Uterus (tissue), 4 donors: ENCODE results near the gene KIAA1328. TPM values are rescaled to one million over a fixed set of nuclear protein-coding genes. Genes with fewer than 3 reads are reported as not detected.

Experiments used
- DNase-seq, 2 donors: peaks; one replicate each; pipeline ENCODE4 v3.0.0-alpha.2; 2019 to 2020
- H3K27ac ChIP-seq, 2 donors: fragments of 200-600 bp; sonication (generic); 1 replicate in 1 of 2; 2 replicates in 1 of 2; pipeline ENCODE4 v1.5.1; 2016 to 2018
- H3K27me3 ChIP-seq, 2 donors: fragments of 200-600 bp; sonication (generic); one replicate each; pipeline ENCODE4 v1.5.1; 2018 to 2019; ENCODE audit warnings: control low read depth in 1 of 2
- H3K36me3 ChIP-seq, 2 donors: fragments of 200-600 bp; sonication (generic); one replicate each; pipeline ENCODE4 v1.5.1; 2019; ENCODE audit warnings: control low read depth in 1 of 2
- H3K4me1 ChIP-seq, 2 donors: fragments of 200-600 bp; sonication (generic); one replicate each; pipeline ENCODE4 v1.5.1; 2018 to 2019; ENCODE audit warnings: control low read depth in 1 of 2
- H3K4me3 ChIP-seq, 2 donors: fragments of 200-600 bp; sonication (generic); 1 replicate in 1 of 2; 2 replicates in 1 of 2; pipeline ENCODE4 v1.5.1; 2018 to 2019; ENCODE audit warnings: mild to moderate bottlenecking in 1 of 2
- H3K9me3 ChIP-seq, 2 donors: fragments of 200-600 bp; sonication (generic); one replicate each; pipeline ENCODE4 v1.5.1; 2019; ENCODE audit warnings: control low read depth in 1 of 2
- CTCF ChIP-seq, 4 experiments: fragments of 200-600 bp in 2 of 4; fragments of 450-650 bp in 2 of 4; sonication (generic) in 2 of 4; IDR thresholded peaks; one replicate each; pipeline ENCODE4 v1.5.1; 2016 to 2019; ENCODE audit warnings: antibody characterized with exemption in 4 of 4, mild to moderate bottlenecking in 2 of 4, moderate library complexity in 1 of 4
- POLR2A ChIP-seq, 2 donors: fragments of 450-650 bp; IDR thresholded peaks; one replicate each; pipeline ENCODE4 v1.6.1; 2016; ENCODE audit warnings: antibody characterized with exemption in 2 of 2, mild to moderate bottlenecking in 1 of 2, moderate library complexity in 1 of 2
- intact Hi-C: fragments of 100-400 bp; cut with DNase I; formaldehyde crosslinking; loops from one replicate; pipeline ENCODE4 v1.15.1; 2023; ENCODE audit warnings: low total_unique reads
- total RNA-seq, 4 donors: library from RNA; depleted of rRNA in 3 of 4; stranded (reverse); fragments of >200 nt in 3 of 4; gene quantifications; one replicate each; pipeline versions ENCODE4 v1.1.0 to v1.2.4, GENCODE V29; 2014 to 2023
- donor health status: DM: yes; HTN: yes; CAD: no.

Gene KIAA1328
- total RNA-seq, 4 donors from 2014 or later, result 16.5 to 55.1 (median 31.7) TPM

DNA sequence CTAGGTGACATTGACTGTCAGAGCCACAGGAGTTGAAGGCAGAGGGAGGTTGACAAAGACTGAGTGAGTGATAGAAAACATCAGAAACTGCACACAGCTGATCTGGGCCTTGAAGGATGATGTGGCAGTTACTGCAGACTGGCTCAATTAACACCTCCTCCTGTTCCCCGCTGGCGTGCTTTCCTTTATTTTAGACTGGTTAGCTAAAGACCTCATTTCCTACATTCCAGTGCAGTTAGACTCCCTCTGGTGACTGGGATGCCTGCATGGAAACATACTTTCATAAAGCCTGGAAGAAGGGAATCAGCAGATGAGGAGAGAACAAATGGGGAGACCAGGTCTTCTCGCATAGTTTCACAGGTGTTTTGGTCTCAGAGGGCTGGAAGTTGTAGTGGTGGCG lies 7.2 kb upstream of the KIAA1328 start:
- Histone ChIP-seq H3K9me3 (no peaks in the 10 kb centered on the region), H3K4me3 (no peak overlapping the region), H3K27me3 (no peaks in the 10 kb centered on the region), H3K27ac (no peak overlapping the region), H3K36me3 (no peaks in the 10 kb centered on the region), H3K4me1 (no peaks in the 10 kb centered on the region)
- TF ChIP-seq CTCF (IDR thresholded peaks at IDR 0.05) (no peak), POLR2A (IDR thresholded peaks at IDR 0.05) (no peak)
- intact Hi-C loops, result no loop called here
- DNase-seq, result no peak

- DNase-seq, result no peak
- H3K9me3 ChIP-seq, result no peaks in the 10 kb centered on the region
- TF ChIP-seq POLR2A (IDR thresholded peaks at IDR 0.05) (no peak), CTCF (IDR thresholded peaks at IDR 0.05) (no peak)
- H3K4me1 ChIP-seq, result no peaks in the 10 kb centered on the region
- no peaks in the 10 kb centered on the region for H3K27me3 ChIP-seq
- intact Hi-C loops, result no loop called here
- no peaks in the 10 kb centered on the region for H3K36me3 ChIP-seq
- H3K27ac ChIP-seq, result no peak overlapping the region
- no peak overlapping the region for H3K4me3 ChIP-seq
Measured at GRCh38 chr18:36825526-36825925, 3.4 kb upstream of the KIAA1328 start.

GRCh38 chr18:36826556-36826955 lies 2.4 kb upstream of the KIAA1328 start:
- no peaks in the 10 kb centered on the region for H3K27me3 ChIP-seq
- no peak overlapping the region for H3K27ac ChIP-seq
- no peaks in the 10 kb centered on the region for H3K4me1 ChIP-seq
- no peak for DNase-seq
- H3K9me3 ChIP-seq, result no peaks in the 10 kb centered on the region
- intact Hi-C loops, result no loop called here
- no peaks in the 10 kb centered on the region for H3K36me3 ChIP-seq
- TF ChIP-seq POLR2A (IDR thresholded peaks at IDR 0.05), result no peak
- TF ChIP-seq CTCF (IDR thresholded peaks at IDR 0.05), result no peak
- H3K4me3 ChIP-seq, result no peak overlapping the region

- Histone ChIP-seq H3K27ac (peak overlapping the region; percentile 75 to 86), H3K9me3 (no peaks in the 10 kb centered on the region), H3K27me3 (no peaks in the 10 kb centered on the region), H3K36me3 (no peaks in the 10 kb centered on the region), H3K4me3 (peak overlapping the region; percentile 74 to 80), H3K4me1 (no peaks in the 10 kb centered on the region)
- DNase-seq, result peak; percentile 18 to 26
- TF ChIP-seq POLR2A (IDR thresholded peaks at IDR 0.05), result no peak
- no peak for TF ChIP-seq CTCF (IDR thresholded peaks at IDR 0.05)
- intact Hi-C loops, result no loop called here
Measured at GRCh38 chr18:36828157-36828629, 734 bp upstream of the KIAA1328 start.

DNA sequence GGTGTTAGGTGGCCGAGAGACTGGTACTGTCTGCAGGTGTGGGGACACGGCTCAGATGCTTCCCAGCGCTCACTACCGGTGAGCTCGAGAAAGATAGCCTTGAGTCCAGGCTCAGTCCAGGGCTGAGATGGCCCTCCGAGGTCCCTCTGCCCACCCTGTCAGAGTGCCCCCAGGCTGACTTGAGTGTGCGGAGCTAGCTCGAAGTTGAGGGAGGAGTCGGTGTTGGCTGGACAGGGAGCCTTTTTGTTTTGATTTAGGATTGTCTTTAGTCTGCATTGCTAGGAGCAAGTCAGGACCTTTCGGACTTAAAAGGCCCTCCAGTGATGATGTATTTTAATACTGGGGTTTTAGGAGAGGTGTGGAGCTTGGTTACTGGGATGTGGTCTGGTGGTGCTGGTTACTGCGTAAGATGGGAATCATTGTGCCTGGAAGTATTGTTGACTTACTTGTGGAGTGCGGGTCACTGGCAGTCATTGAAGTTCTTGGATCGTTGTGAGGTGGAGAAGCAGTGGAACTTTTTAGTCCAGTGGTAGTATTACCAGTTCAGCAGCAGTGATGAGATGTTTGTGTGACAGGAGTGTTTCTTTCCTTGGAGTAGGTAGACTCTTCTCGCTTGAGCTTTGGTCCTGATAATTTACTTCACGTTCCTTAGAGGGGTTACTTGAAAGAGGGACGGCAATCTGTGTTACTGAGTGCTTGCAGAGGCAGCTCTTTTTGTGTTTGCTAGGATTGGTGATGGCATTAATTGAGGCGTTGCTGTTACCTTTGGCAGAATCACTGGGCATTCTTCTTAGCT lies 633 bp downstream of the KIAA1328 start:
- no peaks in the 10 kb centered on the region for H3K27me3 ChIP-seq
- peak overlapping the region; percentile 75 to 86 for H3K27ac ChIP-seq
- H3K4me3 ChIP-seq, result peak overlapping the region; percentile 74 to 80
- no peaks in the 10 kb centered on the region for H3K4me1 ChIP-seq
- no peak for DNase-seq
- H3K9me3 ChIP-seq, result no peaks in the 10 kb centered on the region
- no peaks in the 10 kb centered on the region for H3K36me3 ChIP-seq
- intact Hi-C loops, result no loop called here
- TF ChIP-seq CTCF (IDR thresholded peaks at IDR 0.05) (no peak), POLR2A (IDR thresholded peaks at IDR 0.05) (no peak)
